GM19463 (cell line): ENCODE measurements around the gene CXCL13.
"Not testable (repeated sequence)": the region's sequence is repeated elsewhere in the genome, so short reads cannot be mapped to it uniquely, and the experiment has no call there.

Experiments
- ATAC-seq: cut with Tn5 transposase; IDR thresholded peaks from one replicate; pipeline ENCODE4 v1.9.1; 2021; ENCODE audit warnings: mild to moderate bottlenecking, moderate library complexity; ENCODE audit not compliant: unreplicated experiment

Gene CXCL13

DNA sequence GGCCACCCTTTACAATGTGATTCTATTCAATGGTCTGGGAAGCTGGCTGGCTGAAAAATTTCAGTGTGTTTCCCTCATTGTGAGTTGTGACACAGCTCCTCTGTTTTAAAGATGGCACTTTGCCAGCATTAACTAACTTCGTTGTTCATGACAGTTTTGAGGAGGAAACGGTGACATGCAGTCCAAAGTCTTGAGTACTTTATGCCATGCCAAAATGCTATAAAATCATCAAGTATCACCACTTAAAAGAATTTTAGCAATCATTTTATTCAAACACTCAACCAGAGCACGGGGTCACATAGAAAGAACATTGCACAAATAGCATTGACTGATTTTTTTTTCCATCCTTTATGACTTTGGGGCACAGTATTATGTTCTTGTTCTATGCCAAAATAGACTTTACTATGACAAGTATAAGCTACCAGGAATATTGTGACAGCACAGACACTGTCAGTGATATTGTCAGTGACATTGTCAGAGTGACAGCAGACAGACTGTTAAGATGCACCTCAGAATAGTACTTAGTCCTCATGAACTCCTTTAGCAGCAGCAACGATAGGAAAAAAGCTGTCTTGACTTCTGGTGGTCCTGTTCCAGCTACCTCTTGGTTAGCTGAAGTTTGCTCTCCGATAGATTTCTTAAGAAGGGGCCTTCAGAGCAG lies 46.7 kb downstream of the CXCL13 start:
- no peak for ATAC-seq

DNA sequence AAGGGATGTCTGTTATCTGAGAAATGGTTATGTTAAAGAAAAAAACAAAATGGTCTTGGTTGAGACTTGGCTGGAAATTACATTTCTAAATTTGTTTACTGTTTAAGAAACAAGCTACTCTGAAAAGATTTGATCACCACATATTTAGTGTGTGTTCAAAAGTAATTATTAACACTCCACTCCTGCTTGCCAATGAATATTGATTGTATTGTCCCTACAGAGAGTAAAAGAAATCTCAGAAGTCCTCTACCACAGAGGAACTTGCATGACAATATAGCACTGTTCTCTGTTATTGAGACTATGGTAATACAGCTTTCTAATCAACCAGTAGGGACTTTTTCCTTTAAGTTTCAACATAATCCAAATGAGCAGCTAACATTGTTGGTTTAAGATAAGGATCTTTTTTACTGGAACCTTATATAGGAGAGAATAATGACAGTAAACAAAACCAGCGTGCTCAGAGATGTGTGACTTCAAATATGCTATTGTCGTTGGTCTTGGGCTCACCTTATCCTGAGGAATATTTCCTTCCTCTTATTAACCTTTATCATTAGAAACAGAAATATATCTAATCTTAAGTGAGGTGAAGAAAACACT lies 47.6 kb downstream of the CXCL13 start:
- ATAC-seq: no peak

DNA sequence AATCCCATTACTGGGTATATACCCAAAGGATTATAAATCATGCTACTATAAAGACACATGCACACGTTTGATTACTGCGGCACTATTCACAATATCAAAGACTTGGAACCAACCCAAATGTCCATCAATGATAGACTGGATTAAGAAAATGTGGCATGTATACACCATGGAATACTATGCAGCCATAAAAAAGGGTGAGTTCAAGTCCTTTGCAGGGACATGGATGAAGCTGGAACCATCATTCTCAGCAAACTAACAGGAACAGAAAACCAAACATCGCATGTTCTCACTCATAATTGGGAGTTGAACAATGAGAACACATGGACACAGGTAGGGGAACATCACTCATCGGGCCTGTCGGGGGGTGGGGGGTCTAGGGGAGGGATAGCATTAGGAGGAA lies 54.7 kb downstream of the CXCL13 start:
- ATAC-seq: not testable (repeated sequence)
